GM03348 (cell line): ENCODE measurements around the gene RASL10B.

Experiments
- DNase-seq: peaks from one replicate; pipeline ENCODE4 v3.0.0; 2012; ENCODE audit warnings: low spot score

The RASL10B gene

DNA sequence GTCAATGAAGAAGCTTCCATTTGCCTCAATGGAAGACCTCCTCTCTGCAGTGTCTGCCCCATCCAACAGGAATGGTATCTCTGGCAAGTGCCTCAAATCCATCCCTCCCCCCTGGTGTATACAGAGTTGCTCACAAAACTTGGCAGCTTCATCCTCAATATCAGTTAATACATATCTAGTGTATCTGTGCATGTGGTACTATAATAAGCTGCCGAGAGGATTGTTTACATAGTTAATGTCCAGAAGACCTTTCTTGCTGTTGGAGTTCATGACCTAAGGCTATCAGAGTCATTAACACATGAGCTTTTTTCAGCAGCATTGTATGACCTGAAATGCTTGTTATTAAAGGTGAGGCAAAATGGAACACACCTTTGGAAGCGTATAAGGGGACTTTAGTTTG is 14.0 kb upstream of the RASL10B start:
- DNase-seq, result no peak

GRCh38 chr17:35723735-35724134 is 7.7 kb upstream of the RASL10B start:
- DNase-seq, result no peak

- DNase-seq, result no peak
Observed at GRCh38 chr17:35725058-35725457, 6.4 kb upstream of the RASL10B start.

GRCh38 chr17:35725802-35726126 is 5.7 kb upstream of the RASL10B start:
- no peak for DNase-seq

GRCh38 chr17:35726127-35726952 is 5.1 kb upstream of the RASL10B start:
- peak; percentile 89 for DNase-seq

DNA sequence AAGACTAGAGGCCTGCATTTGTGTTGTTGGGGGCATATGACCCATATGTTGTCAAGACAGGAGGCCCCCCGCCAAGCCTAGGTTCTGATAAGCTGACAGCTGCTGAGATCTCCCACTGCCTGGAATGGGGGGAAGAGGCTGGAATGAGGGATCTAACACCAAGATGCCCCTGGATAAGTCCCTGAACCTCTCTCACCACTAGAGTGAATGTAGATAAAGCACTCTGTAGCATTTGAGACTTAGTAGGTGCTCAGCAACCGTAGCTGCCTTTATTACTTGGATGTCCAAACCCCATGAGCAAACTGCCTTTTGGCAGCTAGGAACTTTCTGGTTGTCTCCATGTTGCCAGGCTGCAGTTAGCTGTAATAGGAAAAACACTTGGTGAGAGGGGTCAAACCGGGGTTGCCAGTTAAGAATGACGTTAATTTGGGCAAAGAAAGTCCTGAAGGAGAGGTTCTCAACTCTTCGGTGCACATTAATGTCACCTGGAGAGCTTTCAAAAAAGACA is 4.4 kb upstream of the RASL10B start:
- DNase-seq, result no peak

DNA sequence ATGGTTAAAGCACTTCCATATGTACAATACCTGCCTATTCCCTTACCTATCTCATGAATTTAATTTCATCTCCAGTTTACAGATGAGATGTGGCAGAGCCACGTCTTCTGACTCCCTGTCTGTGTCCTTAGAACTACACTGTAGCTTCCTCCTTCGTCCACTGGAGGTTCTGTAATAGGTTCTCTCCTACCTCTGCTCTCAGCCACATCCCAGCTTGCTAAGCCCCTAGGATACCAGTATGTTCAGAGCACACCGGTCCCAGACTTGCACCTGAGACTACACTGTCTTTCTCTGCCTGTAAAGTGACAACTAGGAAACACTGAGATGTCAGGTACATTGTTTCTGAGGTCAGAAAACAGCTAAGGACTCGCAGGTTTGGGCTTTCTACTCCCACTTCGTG is 3.8 kb upstream of the RASL10B start:
- DNase-seq, result no peak

DNA sequence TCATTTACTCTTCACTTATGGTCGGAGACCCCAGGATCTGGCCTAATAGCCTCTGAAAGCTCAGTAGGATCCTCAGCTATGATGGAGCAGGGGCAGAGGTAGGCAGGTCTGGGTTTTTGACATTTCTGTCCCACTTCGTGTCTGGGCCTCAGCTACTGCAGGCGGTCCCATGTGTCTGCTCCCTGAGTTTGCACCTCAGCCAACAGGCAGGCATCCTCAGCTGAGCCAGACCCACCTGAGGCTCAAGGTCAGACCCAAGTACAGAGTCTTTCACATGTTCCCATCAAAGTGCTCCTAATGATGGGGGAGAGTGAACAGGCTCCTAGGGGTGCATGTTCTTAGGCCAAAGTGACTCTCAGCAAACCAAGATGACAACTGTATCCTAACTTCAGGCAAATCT is 2.9 kb upstream of the RASL10B start:
- DNase-seq, result no peak

DNA sequence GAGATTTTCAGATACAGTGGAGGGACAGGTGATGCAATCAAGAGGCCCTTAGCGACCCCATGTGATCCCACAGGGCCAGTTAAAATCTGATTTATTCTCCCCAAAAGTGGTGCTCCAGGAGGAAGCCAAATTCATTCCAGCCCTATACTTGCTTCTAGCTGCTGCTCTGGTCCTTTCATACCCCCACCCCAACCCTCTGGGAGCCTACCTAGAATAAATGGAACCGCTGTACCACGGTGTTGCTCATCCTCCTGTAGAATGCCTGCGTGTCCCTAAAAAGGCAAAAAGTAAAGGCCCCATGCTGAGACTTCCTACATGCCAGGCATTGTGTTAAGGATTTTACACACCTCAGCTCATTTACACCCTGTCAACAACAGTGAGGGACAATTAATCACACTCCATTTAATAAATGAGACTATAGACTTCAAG is 2.0 kb upstream of the RASL10B start:
- DNase-seq, result no peak

GRCh38 chr17:35730400-35731005 is 936 bp upstream of the RASL10B start:
- DNase-seq, result no peak

GRCh38 chr17:35731917-35732805 is 722 bp downstream of the RASL10B start:
- DNase-seq, result no peak

- no peak for DNase-seq
Observed at GRCh38 chr17:35732806-35733136, 1.3 kb downstream of the RASL10B start.

DNA sequence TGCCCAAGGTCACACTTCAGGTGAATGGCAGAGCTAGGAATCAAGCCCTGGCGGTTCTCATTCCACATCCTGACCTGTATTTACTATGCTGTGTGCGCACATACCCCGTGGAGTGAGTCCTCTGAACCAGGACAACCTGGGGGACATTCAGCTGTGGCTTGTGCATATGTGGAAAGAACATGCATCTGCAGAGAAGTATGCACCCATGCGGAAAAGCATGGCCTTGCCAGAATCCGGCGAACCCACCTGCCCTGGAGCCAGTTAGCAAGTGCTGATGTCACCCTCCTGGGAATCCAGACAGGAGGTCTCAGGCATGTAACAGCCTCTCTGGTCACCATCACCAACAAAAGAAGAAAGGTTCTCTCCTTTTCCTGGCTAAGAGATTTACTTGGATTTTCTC is 1.9 kb downstream of the RASL10B start:
- no peak for DNase-seq

DNA sequence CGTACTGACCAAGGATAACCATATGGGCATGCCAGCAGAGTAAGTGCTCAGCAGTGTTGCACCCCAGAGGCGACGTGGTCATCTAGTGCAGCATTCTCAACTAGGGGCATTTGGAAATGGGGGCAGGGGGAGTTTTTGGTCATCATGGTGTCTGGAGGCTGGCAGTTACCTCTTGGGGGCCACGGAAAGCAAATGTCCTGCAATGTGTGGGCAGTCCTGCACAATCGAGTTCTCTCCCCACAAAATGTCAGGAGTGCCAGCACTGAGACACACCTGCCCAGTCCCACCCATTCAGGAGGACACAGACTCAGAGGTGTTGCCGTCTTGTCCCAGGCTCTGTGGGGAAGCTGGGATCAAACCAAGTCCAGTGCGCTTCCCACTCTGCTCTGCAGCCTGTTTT is 3.0 kb downstream of the RASL10B start:
- no peak for DNase-seq

DNA sequence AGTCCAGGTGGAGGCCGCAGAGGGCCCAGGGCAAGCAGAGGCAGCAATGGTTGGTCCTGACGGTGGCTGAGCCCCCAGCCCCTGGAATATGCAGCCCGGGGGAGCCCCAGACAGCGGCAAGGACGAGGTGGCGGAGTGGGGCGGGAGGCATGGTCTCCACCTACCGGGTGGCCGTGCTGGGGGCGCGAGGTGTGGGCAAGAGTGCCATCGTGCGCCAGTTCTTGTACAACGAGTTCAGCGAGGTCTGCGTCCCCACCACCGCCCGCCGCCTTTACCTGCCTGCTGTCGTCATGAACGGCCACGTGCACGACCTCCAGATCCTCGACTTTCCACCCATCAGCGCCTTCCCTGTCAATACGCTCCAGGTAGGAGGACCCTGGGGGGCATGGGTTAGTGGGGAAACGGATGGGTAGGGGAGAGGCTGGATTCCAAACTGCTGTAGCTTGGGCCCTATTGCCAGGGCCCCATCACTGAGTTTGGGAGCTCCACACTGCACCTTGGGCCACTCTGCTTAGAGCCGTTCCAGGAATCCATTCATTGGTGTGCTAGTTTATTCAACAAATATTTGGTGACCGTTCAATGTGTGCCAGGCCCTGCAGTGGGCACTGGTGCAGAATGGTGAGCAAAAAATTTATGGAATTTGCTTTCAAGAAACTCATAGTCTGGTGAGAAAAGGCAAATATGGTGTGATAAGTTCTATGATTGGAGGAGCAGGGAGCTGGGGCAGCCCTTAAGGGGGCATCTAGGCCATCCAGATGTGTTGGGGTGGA is 3.8 kb downstream of the RASL10B start:
- no peak for DNase-seq

GRCh38 chr17:35736236-35736635 is 4.8 kb downstream of the RASL10B start:
- DNase-seq, result no peak

GRCh38 chr17:35738519-35739133 is 7.2 kb downstream of the RASL10B start:
- DNase-seq, result no peak

DNA sequence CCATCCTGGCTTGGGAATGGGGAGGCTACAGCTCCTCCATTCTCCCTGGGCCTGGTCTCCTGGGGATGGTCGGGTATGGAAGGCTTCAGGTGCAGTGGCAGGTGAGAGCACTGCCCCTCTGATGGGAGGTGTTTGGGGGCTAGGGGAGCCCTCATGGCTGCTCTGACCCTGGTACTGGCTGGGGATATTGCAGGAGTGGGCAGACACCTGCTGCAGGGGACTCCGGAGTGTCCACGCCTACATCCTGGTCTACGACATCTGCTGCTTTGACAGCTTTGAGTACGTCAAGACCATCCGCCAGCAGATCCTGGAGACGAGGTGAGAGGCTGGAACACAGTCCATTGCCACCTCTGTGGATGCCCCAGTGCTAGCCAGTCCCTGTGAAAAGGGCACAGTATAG is 8.8 kb downstream of the RASL10B start:
- DNase-seq, result no peak

DNA sequence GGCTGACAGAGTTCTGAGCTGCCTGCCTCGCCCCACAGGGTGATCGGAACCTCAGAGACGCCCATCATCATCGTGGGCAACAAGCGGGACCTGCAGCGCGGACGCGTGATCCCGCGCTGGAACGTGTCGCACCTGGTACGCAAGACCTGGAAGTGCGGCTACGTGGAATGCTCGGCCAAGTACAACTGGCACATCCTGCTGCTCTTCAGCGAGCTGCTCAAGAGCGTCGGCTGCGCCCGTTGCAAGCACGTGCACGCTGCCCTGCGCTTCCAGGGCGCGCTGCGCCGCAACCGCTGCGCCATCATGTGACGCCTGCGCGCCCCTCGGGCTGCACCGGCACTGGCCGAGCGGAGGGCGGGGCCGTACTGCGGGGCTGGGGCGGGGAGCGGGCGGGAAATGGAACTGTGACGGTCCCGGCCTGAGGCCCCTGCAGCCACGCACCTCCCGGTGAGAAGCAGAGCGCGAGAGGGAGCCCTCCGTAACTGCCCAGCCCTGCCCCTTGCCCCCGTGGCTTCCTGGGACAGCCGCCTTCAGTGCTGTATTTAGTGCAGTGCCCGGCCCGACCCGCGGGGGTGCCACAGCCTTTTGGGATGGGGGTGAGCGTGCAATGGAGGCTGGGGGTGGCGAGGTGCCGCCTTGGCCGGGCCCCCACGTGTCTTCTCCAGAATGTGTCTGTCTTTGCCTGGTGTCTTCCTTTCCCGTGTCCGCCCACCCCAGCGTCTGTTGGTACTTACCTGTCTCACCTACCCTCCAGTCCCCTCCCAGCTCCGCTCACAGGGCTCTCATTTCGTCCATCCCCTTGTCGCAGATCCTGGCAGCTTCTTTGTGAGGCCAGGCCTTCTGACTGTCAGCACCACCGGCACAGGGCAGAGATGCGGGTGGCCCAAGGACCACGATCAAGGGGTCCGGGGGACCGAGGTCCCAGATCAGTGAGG is 9.8 kb downstream of the RASL10B start:
- no peak for DNase-seq

DNA sequence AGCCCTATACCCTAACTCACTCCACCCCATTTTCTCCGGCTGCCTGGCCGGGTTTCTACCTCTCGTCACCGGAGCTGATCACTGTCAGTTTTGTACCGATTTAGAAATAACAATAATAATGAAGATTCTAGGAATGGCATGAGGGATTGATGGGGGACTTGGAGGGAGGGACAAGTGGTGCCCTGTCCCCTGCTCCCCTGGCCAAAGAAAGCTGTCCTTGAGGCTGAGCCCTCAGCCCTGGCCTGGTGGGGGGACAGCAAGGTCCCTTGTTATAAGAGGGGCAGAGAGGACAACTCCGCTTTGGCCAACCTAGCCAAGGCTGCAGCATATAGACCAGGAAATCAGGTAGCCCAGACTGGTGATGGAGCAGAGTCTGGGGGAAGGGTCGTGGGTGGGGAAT is 11.1 kb downstream of the RASL10B start:
- DNase-seq, result no peak
